GM18507 (cell line): ENCODE data around the gene PPT1.
"Not testable (repeated sequence)": the region's sequence is repeated elsewhere in the genome, so short reads cannot be mapped to it uniquely, and the experiment has no call there.

Experiments
- DNase-seq: peaks from one replicate; pipeline ENCODE4 v3.0.0; 2011; ENCODE audit warnings: low read depth; ENCODE audit not compliant: insufficient read length; ENCODE audit errors: extremely low spot score
- FAIRE-seq: peaks from 2 replicates; lab custom pipeline; 2011; peaks lifted over from hg19 to GRCh38; lab: Jason Lieb, UNC

The PPT1 gene

DNA sequence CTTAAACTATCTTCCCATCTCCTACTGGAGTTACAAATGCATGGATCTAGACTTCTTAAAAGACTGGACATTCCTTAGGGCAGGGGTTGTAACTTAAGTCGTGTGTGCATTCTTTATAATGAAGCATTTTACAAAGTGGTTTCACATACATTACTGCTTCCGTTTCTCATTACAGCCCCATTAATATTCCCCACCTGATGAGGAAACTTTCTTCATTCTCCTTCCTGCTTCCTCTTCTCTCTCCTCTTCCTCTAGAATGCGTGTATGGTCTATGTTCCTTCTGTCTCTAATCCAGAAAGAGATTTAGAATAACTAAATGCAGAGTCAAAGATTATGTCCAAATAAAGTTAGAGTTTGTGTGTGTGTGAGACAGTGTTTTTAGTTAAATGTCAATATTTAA, 58.4 kb downstream of the PPT1 start:
- DNase-seq (no peak), FAIRE-seq (peak; percentile 5)

DNA sequence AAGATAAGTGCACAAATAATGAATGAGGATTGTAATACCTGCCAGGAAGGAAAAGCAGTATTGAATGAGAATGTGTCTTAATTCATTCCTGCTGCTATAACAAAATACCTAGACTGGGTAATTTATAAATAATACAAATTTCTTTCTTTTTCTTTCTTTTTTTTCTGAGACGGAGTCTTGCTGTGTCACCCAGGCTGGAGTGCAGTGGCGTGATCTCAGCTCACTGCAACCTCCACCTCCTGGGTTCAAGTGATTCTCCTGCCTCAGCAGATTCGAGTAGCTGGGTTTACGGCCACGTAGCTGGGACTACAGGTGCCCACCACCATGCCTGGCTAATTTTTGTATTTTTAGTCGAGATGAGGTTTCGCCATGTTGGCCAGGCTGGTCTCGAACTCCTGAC, 59.8 kb downstream of the PPT1 start:
- not testable (repeated sequence) for FAIRE-seq, DNase-seq

DNA sequence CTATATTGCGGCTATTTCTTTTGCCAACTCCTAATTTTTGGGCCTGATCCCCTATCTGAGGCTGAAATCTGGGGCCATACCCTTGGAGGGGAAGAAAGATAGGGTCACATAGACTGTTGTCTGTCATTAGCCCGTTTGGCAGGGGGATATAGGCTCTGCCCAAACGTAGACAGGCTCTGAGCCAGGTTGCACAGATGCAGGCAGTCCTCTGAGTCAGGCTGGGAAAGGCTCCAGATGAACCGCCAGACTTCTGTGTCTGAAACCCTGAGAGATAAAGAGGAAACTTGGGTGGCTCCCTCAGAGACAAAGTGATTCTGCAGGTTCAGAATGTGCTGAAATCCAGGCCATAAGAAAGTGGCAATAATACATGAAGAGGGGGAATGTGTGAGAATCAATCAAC, 60.5 kb downstream of the PPT1 start:
- FAIRE-seq (no peak), DNase-seq (no peak)

DNA sequence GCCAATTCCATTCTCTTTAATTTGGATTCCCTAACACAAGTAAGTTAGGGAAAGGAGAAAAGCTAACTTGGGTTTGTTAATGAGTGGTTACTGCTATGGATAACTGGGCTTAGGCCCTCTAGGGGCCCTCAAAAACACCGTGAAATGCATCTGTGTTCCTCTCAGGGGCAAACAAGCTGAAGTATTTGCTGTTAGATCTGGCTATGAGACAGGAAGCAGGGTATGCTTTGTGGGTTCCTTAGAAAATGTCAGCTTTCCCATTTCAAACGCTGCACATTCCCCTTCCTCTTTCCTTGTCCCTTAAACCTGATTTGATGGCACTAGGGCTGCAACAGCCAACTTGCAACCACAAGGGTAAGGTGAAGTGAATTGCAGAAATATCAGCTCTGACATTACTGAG, 62.2 kb downstream of the PPT1 start:
- DNase-seq (no peak), FAIRE-seq (no peak)

DNA sequence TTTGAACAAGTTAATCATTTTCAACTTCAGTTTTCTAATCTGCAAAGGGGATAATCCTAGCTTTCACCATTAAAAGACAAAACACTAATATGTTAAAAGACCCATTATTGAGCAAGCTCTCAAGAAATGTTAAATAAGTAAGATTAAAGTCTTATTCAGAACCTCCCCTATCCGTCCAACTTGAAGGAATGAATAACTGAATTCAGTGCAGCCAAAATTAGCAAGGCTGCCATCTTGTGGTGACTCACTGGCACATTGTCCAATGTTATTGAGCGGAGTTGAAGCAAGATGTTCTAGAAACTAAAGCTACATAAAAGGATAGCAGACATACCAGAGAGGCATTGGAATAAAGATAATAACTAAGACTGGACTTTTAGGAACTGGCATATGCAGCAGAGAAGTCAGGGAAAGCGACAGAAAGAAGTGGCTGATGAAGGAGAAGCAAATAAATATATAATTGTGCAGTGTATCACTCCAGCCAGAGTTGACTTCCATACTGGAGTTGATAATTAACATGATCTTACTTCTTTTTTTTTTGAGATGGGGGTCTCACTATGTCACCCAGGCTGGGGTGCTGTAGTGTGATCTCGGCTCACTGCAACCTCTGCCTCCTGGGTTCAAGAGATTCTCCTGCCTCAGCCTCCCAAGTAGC, 64.7 kb downstream of the PPT1 start:
- no peak for DNase-seq
- peak; percentile 89 for FAIRE-seq

DNA sequence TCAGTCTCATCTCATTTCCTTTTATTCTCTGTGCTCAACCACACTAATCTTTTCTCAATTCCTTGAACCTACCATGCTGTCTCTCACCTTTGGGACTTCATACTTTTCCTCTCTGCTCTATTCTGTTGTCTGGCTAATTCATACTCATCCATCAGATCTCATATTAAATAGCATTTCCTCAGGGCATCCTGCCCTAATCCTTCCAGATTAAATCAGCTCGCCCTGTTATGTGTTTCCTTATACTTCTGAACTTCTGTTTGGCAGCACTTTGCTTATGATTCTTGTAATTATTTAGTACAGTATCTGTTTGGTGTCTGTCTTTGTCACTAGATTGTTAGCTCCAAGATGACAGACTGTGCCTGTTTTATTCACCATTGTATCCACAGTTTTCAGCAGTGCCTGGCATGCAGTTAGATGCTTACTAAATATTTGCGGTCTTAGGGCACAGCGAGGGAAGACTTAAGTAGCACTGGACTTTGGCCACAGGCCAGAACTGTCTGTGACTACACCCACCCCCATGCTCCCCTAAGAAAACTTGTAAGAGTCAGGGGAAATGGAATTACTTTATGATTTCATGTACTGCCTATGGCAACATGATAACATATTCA, 66.4 kb downstream of the PPT1 start:
- FAIRE-seq (no peak), DNase-seq (no peak)

DNA sequence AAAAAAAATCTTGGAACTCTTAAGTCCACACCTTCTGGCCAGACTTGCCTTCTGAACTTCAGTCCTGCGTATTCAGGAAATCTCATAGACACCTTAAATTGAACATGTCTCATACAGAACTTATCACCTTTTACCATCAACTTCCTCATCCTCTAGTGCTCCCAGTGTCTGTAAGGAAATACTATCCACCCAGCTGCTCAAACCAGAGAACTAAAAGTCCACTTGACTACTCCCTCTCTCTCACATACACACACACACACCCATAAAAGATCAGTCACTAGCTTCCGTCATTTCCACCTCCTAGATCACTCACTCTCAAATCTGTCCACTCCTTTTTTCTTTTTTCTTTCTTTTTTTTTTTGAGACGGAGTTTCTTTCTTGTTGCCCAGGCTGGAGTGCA, 67.4 kb downstream of the PPT1 start:
- no peak for FAIRE-seq
- DNase-seq, result no peak

DNA sequence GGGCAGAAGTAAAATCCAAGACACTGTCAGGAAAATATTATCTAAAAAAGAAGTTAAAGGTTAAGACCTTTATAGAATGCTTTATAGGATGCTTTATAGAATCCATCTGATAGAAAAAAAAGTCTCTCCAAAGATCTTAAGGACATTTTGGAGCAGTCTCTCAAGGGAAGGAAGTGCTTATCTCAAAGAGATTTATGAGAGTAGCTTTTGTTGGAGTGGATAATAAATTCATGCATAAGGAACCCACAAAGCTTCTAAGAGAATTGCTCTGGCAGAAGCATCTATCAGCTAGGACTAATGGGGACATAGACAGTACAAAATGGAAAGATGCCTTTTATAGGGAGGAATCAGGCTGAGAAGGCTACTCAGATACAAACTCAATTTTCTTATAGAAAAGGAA, 69.4 kb downstream of the PPT1 start:
- DNase-seq, result no peak
- FAIRE-seq, result no peak

DNA sequence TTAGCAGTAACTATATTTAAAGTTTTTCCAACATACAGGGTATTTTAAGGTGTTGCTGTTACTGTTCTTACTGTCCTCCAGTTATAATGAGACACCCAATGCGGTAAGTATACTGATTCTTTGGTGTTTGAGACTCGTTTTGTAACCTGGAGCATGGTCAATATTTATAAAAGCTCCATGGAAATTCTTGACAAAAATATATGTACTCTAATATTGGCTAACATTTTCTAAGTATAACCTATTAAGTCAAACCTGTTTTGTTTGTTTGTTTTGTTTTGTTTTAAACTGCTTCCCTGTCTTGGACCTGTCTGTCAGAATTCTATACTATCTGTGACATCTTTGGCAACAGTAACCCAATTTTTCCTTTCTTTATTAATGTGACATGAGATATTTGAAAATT, 72.4 kb downstream of the PPT1 start:
- DNase-seq (no peak), FAIRE-seq (no peak)

DNA sequence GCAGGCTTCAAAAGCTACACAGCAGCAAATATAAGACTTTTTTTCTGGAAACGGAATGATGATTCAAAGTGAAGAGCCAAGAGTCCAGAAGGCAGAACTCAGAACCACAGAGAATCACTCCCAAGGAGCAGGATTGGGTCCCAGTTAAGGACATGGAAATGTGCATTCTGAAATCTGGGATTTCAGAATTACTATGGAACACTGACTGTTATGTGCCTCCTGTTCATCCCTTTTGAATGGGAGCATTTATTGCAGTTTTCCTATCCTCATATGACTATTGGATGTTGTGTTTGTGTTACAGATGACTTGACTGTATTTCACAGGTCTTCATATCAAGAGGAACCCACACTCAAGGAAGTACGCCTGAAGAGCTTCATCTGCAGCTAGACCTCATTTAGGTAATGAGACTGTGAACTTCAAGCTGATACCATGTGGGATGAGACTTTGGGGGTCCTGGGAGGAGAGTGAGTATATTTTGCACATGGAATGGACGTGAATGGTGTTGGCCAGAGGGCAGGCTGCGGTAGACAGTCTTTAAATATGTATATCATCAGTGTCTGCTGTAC, 73.6 kb downstream of the PPT1 start:
- no peak for FAIRE-seq

More for the DNA sequence above, 73.6 kb downstream of the PPT1 start:
- no peak for DNase-seq
